NCI-H2107 treated with DMSO at 0.1 percent for 48 hours (cell line): ENCODE measurements around the gene CACNA1D.
"Not testable (repeated sequence)": the region's sequence is repeated elsewhere in the genome, so short reads cannot be mapped to it uniquely, and the experiment has no call there.

Source experiments
- DNase-seq: peaks from one replicate; lab custom pipeline; 2025; ENCODE audit not compliant: unreplicated experiment; lab: John Stamatoyannopoulos, UW

Gene CACNA1D

GRCh38 chr3:53646723-53647122 is 152.3 kb downstream of the CACNA1D start:
- DNase-seq, result no peak

- no peak for DNase-seq
These were observed 155.4 kb downstream of the CACNA1D start for GRCh38 chr3:53649816-53650215.

GRCh38 chr3:53650424-53650823 is 156.0 kb downstream of the CACNA1D start:
- no peak for DNase-seq

- no peak for DNase-seq
These were observed 156.7 kb downstream of the CACNA1D start for GRCh38 chr3:53650928-53651661.

- DNase-seq, result no peak
These were observed 157.5 kb downstream of the CACNA1D start for GRCh38 chr3:53651927-53652326.

- DNase-seq, result no peak
These were observed 163.2 kb downstream of the CACNA1D start for GRCh38 chr3:53657651-53658050.

- DNase-seq, result no peak
These were observed 164.3 kb downstream of the CACNA1D start for GRCh38 chr3:53658613-53659193.

GRCh38 chr3:53659996-53660395 is 165.6 kb downstream of the CACNA1D start:
- DNase-seq, result no peak

GRCh38 chr3:53661480-53661879 is 167.1 kb downstream of the CACNA1D start:
- no peak for DNase-seq

- not testable (repeated sequence) for DNase-seq
These were observed 170.4 kb downstream of the CACNA1D start for GRCh38 chr3:53664812-53665211.

- no peak for DNase-seq
These were observed 171.4 kb downstream of the CACNA1D start for GRCh38 chr3:53665608-53666425.

- no peak for DNase-seq
These were observed 174.5 kb downstream of the CACNA1D start for GRCh38 chr3:53668872-53669271.

- no peak for DNase-seq
These were observed 176.3 kb downstream of the CACNA1D start for GRCh38 chr3:53670721-53671120.

GRCh38 chr3:53671192-53671960 is 177.0 kb downstream of the CACNA1D start:
- no peak for DNase-seq

- DNase-seq, result no peak
These were observed 177.5 kb downstream of the CACNA1D start for GRCh38 chr3:53671961-53672299.

GRCh38 chr3:53672981-53673380 is 178.6 kb downstream of the CACNA1D start:
- DNase-seq, result no peak

- no peak for DNase-seq
These were observed 179.4 kb downstream of the CACNA1D start for GRCh38 chr3:53673722-53674350.

- no peak for DNase-seq
These were observed 180.2 kb downstream of the CACNA1D start for GRCh38 chr3:53674582-53674981.

GRCh38 chr3:53675022-53675697 is 180.7 kb downstream of the CACNA1D start:
- no peak for DNase-seq

- no peak for DNase-seq
These were observed 181.5 kb downstream of the CACNA1D start for GRCh38 chr3:53675942-53676341.
